ENCODE results near the gene CD151.
A peak's percentile ranks its signal among the peaks of the same experiment; 100 is the strongest.

CD151 gene

DNA sequence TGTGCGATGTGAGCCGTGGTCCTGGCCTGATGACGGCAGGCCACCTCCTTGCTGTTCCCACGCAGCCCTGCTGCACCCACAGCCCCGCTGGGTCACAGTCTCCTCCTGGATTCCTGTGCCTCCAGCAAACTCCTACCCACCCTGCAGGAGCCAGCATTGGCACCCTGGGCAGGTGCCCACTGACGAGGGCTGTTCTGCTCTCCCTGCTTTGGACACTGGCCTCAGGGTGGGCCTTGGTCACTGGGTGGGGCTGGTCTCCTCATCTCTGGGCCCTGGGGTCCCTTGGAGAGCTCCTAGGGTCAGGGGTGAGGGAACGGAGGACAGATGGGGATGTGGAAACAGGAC is 22.6 kb downstream of the CD151 start:
- no peak for DNase-seq (ENCODE audit: extremely low read depth, low read depth)
- no peak for TF ChIP-seq CTCF (IDR thresholded peaks at IDR 0.05; ENCODE audit: low read depth, low read length)

GRCh38 chr11:855796-856195 is 23.0 kb downstream of the CD151 start:
- DNase-seq (ENCODE audit: extremely low read depth, low read depth) = no peak
- no peak for TF ChIP-seq CTCF (IDR thresholded peaks at IDR 0.05; ENCODE audit: low read depth, low read length)

DNA sequence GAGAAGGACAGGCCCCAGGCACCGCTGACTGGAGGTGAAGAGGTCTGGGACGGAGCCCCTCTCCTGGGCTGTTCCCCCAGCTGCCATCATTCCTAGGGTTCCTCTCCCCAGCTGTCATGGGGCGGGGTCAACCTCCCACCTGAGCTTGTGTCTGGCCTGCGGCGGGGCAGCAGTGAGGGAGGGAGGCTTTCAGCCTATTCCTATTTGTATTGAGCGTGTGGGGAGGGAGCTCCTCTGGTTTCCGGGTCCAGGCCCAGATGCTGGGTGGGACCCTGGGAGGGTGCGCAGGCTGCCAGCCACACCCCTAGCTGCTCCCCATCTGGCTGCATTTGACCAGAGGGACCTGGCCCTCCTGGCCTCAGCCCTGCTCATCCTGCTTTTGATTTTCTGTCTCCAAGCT is 23.6 kb downstream of the CD151 start:
- no peak for DNase-seq (ENCODE audit: extremely low read depth, low read depth)
- TF ChIP-seq CTCF (IDR thresholded peaks at IDR 0.05; ENCODE audit: low read depth, low read length) = no peak

DNA sequence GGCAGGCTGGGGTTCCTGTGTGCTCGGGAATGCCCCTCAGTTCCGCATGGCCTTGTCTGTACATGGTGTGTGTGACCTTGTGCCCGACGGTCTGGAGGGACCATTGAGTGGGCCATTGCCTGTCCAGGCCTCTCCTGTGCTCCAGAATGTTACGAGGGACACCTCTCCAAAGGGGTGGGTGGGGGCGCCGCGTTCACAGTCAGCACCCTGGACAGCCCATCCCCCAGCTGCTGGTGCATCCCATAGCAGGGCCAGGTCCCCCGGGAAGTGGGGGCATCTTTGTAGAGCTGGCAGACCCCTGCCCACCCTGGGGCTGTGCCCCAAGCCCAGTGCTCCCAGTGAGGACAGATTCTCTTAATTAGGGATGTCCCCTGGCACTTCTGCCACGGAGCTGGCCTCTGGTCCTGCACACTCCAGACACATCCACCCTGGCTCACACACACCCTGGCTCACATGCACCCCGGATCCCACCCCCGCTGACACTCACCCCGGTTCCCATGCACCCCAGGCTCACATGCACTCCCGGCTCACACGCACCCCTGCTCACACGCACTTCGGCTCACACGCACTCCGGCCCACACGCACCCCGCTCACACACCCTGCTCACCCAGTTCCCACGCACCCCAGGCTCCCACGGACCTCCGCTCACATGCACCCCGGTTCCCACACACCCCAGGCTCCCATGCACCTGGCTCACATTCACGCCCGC is 25.5 kb downstream of the CD151 start:
- no peak for DNase-seq (ENCODE audit: extremely low read depth, low read depth)
- no peak for TF ChIP-seq CTCF (IDR thresholded peaks at IDR 0.05; ENCODE audit: low read depth, low read length)

GRCh38 chr11:858762-859339 is 26.1 kb downstream of the CD151 start:
- DNase-seq (ENCODE audit: extremely low read depth, low read depth) = no peak
- no peak for TF ChIP-seq CTCF (IDR thresholded peaks at IDR 0.05; ENCODE audit: low read depth, low read length)

DNA sequence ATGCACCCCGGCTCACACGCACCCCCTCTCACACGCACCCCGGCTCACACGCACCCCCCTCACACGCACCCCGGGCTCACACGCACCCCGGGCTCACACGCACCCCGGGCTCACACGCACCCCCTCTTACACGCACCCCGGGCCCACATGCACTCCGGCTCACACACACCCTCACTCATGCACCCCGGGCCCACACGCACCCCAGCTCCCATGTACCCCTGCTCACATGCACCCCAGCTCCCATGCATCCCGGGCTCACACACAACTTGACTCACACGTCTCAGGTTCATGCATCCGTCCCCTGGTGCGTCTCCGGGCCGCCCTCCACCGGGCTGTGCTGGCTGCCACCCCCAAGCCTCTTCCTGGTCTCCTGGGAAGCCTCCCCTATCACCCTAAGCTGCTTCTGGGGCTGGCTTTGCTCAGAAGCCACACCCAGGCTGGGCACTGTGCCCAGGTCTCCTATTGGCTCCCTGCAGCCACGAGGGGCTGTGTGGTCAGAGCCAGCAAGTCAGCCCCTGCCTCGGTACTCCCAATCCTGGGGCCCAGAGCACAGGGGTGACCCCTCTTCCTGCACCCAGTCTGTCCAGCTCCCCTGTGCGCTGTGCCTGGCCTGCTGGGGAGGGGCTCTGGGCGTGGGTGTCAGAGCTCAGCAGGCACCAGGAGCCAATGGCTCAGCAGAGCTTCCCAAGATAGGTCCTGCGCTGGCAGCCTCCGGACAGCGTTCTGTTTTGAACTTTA is 26.8 kb downstream of the CD151 start:
- DNase-seq (ENCODE audit: extremely low read depth, low read depth) = peak; percentile 41
- TF ChIP-seq CTCF (IDR thresholded peaks at IDR 0.05; ENCODE audit: low read depth, low read length) = no peak
